ENCODE data around the gene TSR1.

TSR1 gene

GRCh38 chr17:2354311-2354710 is 18.1 kb upstream of the TSR1 start:
- TF ChIP-seq SIN3A (IDR thresholded peaks at IDR 0.05; ENCODE audit: borderline replicate concordance, insufficient read depth, low read length) = no peak
- TF ChIP-seq TAF1 (IDR thresholded peaks at IDR 0.05; ENCODE audit: borderline replicate concordance, insufficient read depth, low read length) = no peak
- no peak for TF ChIP-seq REST (IDR thresholded peaks at IDR 0.05; ENCODE audit: insufficient read depth in 1 of 2, low read depth in 2 of 2, low read length in 2 of 2)
- no peak for TF ChIP-seq POLR2AphosphoS5 (IDR thresholded peaks at IDR 0.05; ENCODE audit: low read depth, low read length)
- no peak for TF ChIP-seq FOXP2 (optimal IDR thresholded peaks at IDR 0.05; ENCODE audit: borderline replicate concordance, extremely low read depth, extremely low read length, insufficient read depth)

GRCh38 chr17:2351269-2351668 is 15.0 kb upstream of the TSR1 start:
- no peak for TF ChIP-seq FOXP2 (optimal IDR thresholded peaks at IDR 0.05; ENCODE audit: borderline replicate concordance, extremely low read depth, extremely low read length, insufficient read depth)
- TF ChIP-seq TAF1 (IDR thresholded peaks at IDR 0.05; ENCODE audit: borderline replicate concordance, insufficient read depth, low read length) = no peak
- TF ChIP-seq POLR2AphosphoS5 (IDR thresholded peaks at IDR 0.05; ENCODE audit: low read depth, low read length) = no peak
- TF ChIP-seq REST (IDR thresholded peaks at IDR 0.05; ENCODE audit: insufficient read depth in 1 of 2, low read depth in 2 of 2, low read length in 2 of 2) = no peak
- no peak for TF ChIP-seq SIN3A (IDR thresholded peaks at IDR 0.05; ENCODE audit: borderline replicate concordance, insufficient read depth, low read length)

GRCh38 chr17:2347805-2348685 is 11.8 kb upstream of the TSR1 start:
- TF ChIP-seq TAF1 (IDR thresholded peaks at IDR 0.05; ENCODE audit: borderline replicate concordance, insufficient read depth, low read length) (no peak), FOXP2 (optimal IDR thresholded peaks at IDR 0.05; ENCODE audit: borderline replicate concordance, extremely low read depth, extremely low read length, insufficient read depth) (no peak), SIN3A (IDR thresholded peaks at IDR 0.05; ENCODE audit: borderline replicate concordance, insufficient read depth, low read length) (no peak), REST (IDR thresholded peaks at IDR 0.05; ENCODE audit: insufficient read depth in 1 of 2, low read depth in 2 of 2, low read length in 2 of 2) (no peak), POLR2AphosphoS5 (IDR thresholded peaks at IDR 0.05; ENCODE audit: low read depth, low read length) (no peak)

GRCh38 chr17:2346475-2346874 is 10.2 kb upstream of the TSR1 start:
- TF ChIP-seq POLR2AphosphoS5 (IDR thresholded peaks at IDR 0.05; ENCODE audit: low read depth, low read length) (no peak), SIN3A (IDR thresholded peaks at IDR 0.05; ENCODE audit: borderline replicate concordance, insufficient read depth, low read length) (no peak), REST (IDR thresholded peaks at IDR 0.05; ENCODE audit: insufficient read depth in 1 of 2, low read depth in 2 of 2, low read length in 2 of 2) (no peak), FOXP2 (optimal IDR thresholded peaks at IDR 0.05; ENCODE audit: borderline replicate concordance, extremely low read depth, extremely low read length, insufficient read depth) (no peak), TAF1 (IDR thresholded peaks at IDR 0.05; ENCODE audit: borderline replicate concordance, insufficient read depth, low read length) (no peak)
